ENCODE measurements around the gene ZIC1.

GRCh38 chr3:147377412-147378367 lies 31.5 kb upstream of the ZIC1 start:
- TF ChIP-seq CTCF (conservative IDR thresholded peaks at IDR 0.05; ENCODE audit: low read length), result no peak
- TF ChIP-seq EZH2phosphoT487 (IDR thresholded peaks at IDR 0.05; ENCODE audit: borderline replicate concordance, low read depth, low read length), result no peak
